ENCODE measurements around the gene UBAC1.

DNA sequence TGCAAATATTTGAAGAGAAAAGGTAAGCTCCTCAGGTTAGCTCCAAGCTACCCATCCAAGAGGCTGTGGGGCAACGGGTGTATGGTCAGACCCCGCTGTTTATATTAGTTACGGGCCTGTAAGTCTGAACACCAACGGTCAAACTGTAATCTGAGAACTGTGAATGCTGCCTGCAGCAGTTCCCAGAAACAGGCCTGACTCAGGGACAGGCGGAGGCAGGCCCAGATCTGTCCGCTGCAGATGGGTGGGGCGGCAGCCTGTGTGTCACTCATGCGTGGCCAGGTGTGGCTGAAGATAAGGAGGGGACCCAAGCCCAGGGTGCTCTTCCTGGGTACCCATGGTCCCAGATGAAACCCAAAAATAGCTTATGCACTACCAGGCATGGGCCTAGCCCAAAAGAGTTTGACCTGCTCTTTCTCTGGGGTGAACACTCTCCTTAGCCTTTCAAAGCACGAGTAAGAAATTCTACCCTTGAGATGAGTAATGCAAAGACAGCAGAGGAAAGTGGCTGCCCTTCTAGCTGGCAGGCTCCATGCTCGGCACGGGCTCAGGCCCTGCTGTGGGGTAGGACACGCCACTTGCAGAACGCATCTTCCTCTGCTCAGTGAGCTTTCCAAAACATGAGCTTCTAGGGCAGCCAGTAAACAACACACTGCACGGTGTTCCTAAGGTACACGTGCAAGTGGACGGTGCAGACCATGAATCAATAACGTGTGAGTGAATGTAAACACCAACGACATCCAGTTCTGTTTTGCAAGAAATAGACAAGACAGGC lies 9.1 kb downstream of the UBAC1 start:
- TF ChIP-seq HOXA7 (CRISPR knock-in tag; IDR thresholded peaks at IDR 0.05; ENCODE audit: borderline replicate concordance) (no peak), ZNF423 (tag by site-specific recombination; IDR thresholded peaks at IDR 0.05) (no peak), ZNF610 (tag by site-specific recombination; IDR thresholded peaks at IDR 0.05; ENCODE audit: borderline replicate concordance) (no peak), ZNF549 (tag by site-specific recombination; IDR thresholded peaks at IDR 0.05) (no peak), ZNF146 (tag by site-specific recombination; IDR thresholded peaks at IDR 0.05) (no peak), ZNF404 (tag by site-specific recombination; IDR thresholded peaks at IDR 0.05) (no peak)
- TF ChIP-seq, protein P1, sequence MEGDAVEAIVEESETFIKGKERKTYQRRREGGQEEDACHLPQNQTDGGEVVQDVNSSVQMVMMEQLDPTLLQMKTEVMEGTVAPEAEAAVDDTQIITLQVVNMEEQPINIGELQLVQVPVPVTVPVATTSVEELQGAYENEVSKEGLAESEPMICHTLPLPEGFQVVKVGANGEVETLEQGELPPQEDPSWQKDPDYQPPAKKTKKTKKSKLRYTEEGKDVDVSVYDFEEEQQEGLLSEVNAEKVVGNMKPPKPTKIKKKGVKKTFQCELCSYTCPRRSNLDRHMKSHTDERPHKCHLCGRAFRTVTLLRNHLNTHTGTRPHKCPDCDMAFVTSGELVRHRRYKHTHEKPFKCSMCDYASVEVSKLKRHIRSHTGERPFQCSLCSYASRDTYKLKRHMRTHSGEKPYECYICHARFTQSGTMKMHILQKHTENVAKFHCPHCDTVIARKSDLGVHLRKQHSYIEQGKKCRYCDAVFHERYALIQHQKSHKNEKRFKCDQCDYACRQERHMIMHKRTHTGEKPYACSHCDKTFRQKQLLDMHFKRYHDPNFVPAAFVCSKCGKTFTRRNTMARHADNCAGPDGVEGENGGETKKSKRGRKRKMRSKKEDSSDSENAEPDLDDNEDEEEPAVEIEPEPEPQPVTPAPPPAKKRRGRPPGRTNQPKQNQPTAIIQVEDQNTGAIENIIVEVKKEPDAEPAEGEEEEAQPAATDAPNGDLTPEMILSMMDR (tag by site-specific recombination; IDR thresholded peaks at IDR 0.05), result no peak
- TF ChIP-seq, protein P2, sequence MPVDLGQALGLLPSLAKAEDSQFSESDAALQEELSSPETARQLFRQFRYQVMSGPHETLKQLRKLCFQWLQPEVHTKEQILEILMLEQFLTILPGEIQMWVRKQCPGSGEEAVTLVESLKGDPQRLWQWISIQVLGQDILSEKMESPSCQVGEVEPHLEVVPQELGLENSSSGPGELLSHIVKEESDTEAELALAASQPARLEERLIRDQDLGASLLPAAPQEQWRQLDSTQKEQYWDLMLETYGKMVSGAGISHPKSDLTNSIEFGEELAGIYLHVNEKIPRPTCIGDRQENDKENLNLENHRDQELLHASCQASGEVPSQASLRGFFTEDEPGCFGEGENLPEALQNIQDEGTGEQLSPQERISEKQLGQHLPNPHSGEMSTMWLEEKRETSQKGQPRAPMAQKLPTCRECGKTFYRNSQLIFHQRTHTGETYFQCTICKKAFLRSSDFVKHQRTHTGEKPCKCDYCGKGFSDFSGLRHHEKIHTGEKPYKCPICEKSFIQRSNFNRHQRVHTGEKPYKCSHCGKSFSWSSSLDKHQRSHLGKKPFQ (tag by site-specific recombination; IDR thresholded peaks at IDR 0.05), result no peak
- TF ChIP-seq, protein P3, sequence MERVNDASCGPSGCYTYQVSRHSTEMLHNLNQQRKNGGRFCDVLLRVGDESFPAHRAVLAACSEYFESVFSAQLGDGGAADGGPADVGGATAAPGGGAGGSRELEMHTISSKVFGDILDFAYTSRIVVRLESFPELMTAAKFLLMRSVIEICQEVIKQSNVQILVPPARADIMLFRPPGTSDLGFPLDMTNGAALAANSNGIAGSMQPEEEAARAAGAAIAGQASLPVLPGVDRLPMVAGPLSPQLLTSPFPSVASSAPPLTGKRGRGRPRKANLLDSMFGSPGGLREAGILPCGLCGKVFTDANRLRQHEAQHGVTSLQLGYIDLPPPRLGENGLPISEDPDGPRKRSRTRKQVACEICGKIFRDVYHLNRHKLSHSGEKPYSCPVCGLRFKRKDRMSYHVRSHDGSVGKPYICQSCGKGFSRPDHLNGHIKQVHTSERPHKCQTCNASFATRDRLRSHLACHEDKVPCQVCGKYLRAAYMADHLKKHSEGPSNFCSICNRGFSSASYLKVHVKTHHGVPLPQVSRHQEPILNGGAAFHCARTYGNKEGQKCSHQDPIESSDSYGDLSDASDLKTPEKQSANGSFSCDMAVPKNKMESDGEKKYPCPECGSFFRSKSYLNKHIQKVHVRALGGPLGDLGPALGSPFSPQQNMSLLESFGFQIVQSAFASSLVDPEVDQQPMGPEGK (tag by site-specific recombination; IDR thresholded peaks at IDR 0.05), result 0 out of 2 replicates have a peak, but pooled peaks have one; percentile 15
- TF ChIP-seq, protein P4, sequence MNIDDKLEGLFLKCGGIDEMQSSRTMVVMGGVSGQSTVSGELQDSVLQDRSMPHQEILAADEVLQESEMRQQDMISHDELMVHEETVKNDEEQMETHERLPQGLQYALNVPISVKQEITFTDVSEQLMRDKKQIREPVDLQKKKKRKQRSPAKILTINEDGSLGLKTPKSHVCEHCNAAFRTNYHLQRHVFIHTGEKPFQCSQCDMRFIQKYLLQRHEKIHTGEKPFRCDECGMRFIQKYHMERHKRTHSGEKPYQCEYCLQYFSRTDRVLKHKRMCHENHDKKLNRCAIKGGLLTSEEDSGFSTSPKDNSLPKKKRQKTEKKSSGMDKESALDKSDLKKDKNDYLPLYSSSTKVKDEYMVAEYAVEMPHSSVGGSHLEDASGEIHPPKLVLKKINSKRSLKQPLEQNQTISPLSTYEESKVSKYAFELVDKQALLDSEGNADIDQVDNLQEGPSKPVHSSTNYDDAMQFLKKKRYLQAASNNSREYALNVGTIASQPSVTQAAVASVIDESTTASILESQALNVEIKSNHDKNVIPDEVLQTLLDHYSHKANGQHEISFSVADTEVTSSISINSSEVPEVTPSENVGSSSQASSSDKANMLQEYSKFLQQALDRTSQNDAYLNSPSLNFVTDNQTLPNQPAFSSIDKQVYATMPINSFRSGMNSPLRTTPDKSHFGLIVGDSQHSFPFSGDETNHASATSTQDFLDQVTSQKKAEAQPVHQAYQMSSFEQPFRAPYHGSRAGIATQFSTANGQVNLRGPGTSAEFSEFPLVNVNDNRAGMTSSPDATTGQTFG (tag by site-specific recombination; IDR thresholded peaks at IDR 0.05; ENCODE audit: borderline replicate concordance), result no peak
- TF ChIP-seq, protein P5, sequence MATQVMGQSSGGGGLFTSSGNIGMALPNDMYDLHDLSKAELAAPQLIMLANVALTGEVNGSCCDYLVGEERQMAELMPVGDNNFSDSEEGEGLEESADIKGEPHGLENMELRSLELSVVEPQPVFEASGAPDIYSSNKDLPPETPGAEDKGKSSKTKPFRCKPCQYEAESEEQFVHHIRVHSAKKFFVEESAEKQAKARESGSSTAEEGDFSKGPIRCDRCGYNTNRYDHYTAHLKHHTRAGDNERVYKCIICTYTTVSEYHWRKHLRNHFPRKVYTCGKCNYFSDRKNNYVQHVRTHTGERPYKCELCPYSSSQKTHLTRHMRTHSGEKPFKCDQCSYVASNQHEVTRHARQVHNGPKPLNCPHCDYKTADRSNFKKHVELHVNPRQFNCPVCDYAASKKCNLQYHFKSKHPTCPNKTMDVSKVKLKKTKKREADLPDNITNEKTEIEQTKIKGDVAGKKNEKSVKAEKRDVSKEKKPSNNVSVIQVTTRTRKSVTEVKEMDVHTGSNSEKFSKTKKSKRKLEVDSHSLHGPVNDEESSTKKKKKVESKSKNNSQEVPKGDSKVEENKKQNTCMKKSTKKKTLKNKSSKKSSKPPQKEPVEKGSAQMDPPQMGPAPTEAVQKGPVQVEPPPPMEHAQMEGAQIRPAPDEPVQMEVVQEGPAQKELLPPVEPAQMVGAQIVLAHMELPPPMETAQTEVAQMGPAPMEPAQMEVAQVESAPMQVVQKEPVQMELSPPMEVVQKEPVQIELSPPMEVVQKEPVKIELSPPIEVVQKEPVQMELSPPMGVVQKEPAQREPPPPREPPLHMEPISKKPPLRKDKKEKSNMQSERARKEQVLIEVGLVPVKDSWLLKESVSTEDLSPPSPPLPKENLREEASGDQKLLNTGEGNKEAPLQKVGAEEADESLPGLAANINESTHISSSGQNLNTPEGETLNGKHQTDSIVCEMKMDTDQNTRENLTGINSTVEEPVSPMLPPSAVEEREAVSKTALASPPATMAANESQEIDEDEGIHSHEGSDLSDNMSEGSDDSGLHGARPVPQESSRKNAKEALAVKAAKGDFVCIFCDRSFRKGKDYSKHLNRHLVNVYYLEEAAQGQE (tag by site-specific recombination; IDR thresholded peaks at IDR 0.05), result no peak
- TF ChIP-seq, protein P6, sequence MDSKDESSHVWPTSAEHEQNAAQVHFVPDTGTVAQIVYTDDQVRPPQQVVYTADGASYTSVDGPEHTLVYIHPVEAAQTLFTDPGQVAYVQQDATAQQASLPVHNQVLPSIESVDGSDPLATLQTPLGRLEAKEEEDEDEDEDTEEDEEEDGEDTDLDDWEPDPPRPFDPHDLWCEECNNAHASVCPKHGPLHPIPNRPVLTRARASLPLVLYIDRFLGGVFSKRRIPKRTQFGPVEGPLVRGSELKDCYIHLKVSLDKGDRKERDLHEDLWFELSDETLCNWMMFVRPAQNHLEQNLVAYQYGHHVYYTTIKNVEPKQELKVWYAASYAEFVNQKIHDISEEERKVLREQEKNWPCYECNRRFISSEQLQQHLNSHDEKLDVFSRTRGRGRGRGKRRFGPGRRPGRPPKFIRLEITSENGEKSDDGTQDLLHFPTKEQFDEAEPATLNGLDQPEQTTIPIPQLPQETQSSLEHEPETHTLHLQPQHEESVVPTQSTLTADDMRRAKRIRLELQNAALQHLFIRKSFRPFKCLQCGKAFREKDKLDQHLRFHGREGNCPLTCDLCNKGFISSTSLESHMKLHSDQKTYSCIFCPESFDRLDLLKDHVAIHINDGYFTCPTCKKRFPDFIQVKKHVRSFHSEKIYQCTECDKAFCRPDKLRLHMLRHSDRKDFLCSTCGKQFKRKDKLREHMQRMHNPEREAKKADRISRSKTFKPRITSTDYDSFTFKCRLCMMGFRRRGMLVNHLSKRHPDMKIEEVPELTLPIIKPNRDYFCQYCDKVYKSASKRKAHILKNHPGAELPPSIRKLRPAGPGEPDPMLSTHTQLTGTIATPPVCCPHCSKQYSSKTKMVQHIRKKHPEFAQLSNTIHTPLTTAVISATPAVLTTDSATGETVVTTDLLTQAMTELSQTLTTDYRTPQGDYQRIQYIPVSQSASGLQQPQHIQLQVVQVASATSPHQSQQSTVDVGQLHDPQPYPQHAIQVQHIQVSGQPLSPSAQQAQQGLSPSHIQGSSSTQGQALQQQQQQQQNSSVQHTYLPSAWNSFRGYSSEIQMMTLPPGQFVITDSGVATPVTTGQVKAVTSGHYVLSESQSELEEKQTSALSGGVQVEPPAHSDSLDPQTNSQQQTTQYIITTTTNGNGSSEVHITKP (tag by site-specific recombination; IDR thresholded peaks at IDR 0.05), result no peak; the same call in 1 of the 2 replicates
